ENCODE measurements around the gene HSF4. TPM values are rescaled to one million over a fixed set of nuclear protein-coding genes. Genes with fewer than 3 reads are reported as not detected.

Gene HSF4, protein sequence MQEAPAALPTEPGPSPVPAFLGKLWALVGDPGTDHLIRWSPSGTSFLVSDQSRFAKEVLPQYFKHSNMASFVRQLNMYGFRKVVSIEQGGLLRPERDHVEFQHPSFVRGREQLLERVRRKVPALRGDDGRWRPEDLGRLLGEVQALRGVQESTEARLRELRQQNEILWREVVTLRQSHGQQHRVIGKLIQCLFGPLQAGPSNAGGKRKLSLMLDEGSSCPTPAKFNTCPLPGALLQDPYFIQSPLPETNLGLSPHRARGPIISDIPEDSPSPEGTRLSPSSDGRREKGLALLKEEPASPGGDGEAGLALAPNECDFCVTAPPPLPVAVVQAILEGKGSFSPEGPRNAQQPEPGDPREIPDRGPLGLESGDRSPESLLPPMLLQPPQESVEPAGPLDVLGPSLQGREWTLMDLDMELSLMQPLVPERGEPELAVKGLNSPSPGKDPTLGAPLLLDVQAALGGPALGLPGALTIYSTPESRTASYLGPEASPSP
- 14.6 TPM for polyA plus RNA-seq (2012; ENCODE audit: insufficient read length, low read depth)

DNA sequence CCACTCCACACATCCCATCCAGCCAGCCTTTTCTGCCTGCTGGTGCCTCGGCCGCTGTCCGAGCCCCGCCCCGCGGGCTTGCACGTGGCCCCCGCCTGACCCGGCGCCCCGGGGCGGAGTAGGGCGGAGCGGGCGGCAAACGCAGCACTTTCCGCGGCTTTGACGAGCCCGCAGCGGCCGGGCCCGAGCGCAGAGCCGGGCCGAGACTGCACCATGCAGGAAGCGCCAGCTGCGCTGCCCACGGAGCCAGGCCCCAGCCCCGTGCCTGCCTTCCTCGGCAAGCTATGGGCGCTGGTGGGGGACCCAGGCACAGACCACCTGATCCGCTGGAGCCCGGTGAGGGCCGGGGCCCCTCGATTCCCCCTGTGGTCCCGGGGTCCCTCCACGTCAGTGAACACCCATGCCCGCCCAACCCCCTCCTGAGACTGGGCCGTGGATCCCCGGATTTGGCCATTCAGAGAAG, at the start of gene HSF4:
HSF4 (plus strand) TSS at position 147 of the 463 bp plus-strand sequence; CDS start at position 214, 67 bp downstream.
- no peak for TF ChIP-seq TAF1 (IDR thresholded peaks at IDR 0.05; ENCODE audit: borderline replicate concordance, insufficient read depth, low read length)
- no peak for TF ChIP-seq FOXP2 (optimal IDR thresholded peaks at IDR 0.05; ENCODE audit: borderline replicate concordance, extremely low read depth, extremely low read length, insufficient read depth)
- TF ChIP-seq SIN3A (IDR thresholded peaks at IDR 0.05; ENCODE audit: borderline replicate concordance, insufficient read depth, low read length): no peak
- no peak for TF ChIP-seq POLR2AphosphoS5 (IDR thresholded peaks at IDR 0.05; ENCODE audit: low read depth, low read length)
- TF ChIP-seq, protein P1, sequence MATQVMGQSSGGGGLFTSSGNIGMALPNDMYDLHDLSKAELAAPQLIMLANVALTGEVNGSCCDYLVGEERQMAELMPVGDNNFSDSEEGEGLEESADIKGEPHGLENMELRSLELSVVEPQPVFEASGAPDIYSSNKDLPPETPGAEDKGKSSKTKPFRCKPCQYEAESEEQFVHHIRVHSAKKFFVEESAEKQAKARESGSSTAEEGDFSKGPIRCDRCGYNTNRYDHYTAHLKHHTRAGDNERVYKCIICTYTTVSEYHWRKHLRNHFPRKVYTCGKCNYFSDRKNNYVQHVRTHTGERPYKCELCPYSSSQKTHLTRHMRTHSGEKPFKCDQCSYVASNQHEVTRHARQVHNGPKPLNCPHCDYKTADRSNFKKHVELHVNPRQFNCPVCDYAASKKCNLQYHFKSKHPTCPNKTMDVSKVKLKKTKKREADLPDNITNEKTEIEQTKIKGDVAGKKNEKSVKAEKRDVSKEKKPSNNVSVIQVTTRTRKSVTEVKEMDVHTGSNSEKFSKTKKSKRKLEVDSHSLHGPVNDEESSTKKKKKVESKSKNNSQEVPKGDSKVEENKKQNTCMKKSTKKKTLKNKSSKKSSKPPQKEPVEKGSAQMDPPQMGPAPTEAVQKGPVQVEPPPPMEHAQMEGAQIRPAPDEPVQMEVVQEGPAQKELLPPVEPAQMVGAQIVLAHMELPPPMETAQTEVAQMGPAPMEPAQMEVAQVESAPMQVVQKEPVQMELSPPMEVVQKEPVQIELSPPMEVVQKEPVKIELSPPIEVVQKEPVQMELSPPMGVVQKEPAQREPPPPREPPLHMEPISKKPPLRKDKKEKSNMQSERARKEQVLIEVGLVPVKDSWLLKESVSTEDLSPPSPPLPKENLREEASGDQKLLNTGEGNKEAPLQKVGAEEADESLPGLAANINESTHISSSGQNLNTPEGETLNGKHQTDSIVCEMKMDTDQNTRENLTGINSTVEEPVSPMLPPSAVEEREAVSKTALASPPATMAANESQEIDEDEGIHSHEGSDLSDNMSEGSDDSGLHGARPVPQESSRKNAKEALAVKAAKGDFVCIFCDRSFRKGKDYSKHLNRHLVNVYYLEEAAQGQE (IDR thresholded peaks at IDR 0.05; ENCODE audit: insufficient read depth in 1 of 2, low read depth in 2 of 2, low read length in 2 of 2): no peak

DNA sequence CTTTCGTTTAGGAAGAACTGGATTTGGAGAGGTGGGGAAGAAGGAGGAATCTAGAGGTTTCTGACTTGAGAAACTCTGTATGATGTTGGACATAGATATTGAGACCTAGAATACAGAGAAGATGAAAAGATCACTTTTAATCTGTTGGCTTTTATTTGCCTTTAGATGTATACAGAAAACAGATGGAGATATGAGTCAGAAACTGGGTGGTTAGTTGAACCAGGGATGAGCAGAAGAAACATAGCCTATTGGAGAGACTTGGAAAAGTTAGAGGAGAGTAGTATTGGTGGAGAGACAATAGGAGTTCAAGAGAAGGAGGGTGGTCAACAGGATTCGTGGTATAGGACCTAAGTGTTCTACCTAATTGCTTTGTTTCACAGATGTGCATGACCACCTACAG, 49.8 kb upstream of the HSF4 start:
- TF ChIP-seq TAF1 (IDR thresholded peaks at IDR 0.05; ENCODE audit: borderline replicate concordance, insufficient read depth, low read length) (no peak), FOXP2 (optimal IDR thresholded peaks at IDR 0.05; ENCODE audit: borderline replicate concordance, extremely low read depth, extremely low read length, insufficient read depth) (no peak), POLR2AphosphoS5 (IDR thresholded peaks at IDR 0.05; ENCODE audit: low read depth, low read length) (no peak), SIN3A (IDR thresholded peaks at IDR 0.05; ENCODE audit: borderline replicate concordance, insufficient read depth, low read length) (no peak)
- TF ChIP-seq, protein P1 (IDR thresholded peaks at IDR 0.05; ENCODE audit: insufficient read depth in 1 of 2, low read depth in 2 of 2, low read length in 2 of 2): no peak

DNA sequence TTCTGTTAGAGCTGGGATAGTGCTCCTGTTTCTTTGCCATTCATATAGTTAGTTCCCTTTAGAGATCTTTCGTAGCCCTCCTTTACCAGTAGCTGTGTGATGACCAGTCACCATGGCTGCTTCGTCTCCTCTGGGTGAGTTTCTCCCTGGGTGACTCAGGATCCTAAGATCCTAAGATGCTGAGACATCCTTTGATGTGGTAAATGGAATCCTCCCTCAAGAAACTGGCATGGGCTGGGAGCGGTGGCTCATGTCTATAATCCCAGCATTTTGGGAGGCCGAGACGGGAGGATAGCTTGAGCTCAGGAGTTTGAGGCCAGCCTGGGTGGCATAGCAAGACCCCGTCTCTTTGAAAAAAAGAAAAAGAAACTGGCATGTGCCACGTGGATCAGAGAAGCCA, 48.9 kb upstream of the HSF4 start:
- TF ChIP-seq TAF1 (IDR thresholded peaks at IDR 0.05; ENCODE audit: borderline replicate concordance, insufficient read depth, low read length): no peak

DNA sequence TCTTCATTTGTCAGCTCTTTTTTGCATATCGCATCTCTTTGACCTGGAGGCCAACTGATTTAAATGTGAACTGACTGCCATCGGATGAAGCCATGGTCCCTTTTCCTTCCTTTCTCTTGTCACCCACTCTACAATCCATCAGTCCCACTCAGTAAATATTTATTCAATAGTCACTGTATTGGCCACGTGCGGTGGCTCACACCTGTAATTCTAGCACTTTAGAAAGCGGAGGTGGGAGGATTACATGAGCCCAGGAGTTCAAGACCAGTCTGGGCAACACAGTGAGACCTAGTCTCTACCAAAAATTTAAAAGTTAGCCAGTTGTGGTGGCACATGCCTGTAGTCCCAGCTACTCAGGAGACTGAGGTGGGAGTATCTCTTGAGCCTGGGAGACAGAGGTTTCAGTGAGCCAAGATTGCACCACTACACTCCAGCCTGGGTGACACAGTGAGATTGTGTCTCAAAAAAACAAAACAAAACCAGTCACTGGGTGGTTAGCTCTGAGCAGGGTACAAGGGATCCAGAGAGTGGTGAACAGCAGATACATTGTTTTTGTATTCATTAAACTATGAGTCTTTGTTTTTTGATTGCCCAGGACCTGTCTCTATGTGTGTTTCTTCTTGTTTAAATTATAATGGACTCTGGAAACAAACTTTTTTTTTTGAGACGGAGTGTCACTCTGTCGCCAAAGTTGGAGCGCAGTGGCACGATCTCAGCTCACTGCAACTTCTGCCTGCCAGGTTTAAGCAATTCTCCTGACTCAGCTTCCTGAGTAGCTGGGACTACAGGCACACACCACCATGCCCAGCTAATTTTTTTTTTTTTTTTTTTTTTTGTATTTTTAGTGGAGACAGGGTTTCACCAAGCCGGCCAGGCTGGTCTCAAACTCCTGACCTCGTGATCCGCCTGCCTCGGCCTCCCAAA, 47.9 kb upstream of the HSF4 start:
- TF ChIP-seq SIN3A (IDR thresholded peaks at IDR 0.05; ENCODE audit: borderline replicate concordance, insufficient read depth, low read length) (no peak), POLR2AphosphoS5 (IDR thresholded peaks at IDR 0.05; ENCODE audit: low read depth, low read length) (no peak), TAF1 (IDR thresholded peaks at IDR 0.05; ENCODE audit: borderline replicate concordance, insufficient read depth, low read length) (no peak), FOXP2 (optimal IDR thresholded peaks at IDR 0.05; ENCODE audit: borderline replicate concordance, extremely low read depth, extremely low read length, insufficient read depth) (no peak)
- TF ChIP-seq, protein P1 (IDR thresholded peaks at IDR 0.05; ENCODE audit: insufficient read depth in 1 of 2, low read depth in 2 of 2, low read length in 2 of 2): no peak

- TF ChIP-seq FOXP2 (optimal IDR thresholded peaks at IDR 0.05; ENCODE audit: borderline replicate concordance, extremely low read depth, extremely low read length, insufficient read depth) (no peak), SIN3A (IDR thresholded peaks at IDR 0.05; ENCODE audit: borderline replicate concordance, insufficient read depth, low read length) (no peak), TAF1 (IDR thresholded peaks at IDR 0.05; ENCODE audit: borderline replicate concordance, insufficient read depth, low read length) (no peak), POLR2AphosphoS5 (IDR thresholded peaks at IDR 0.05; ENCODE audit: low read depth, low read length) (no peak)
- TF ChIP-seq, protein P1 (IDR thresholded peaks at IDR 0.05; ENCODE audit: insufficient read depth in 1 of 2, low read depth in 2 of 2, low read length in 2 of 2): no peak
Observed at GRCh38 chr16:67117716-67118115, 46.8 kb upstream of the HSF4 start.
